ENCODE data around the gene SPPL3. TPM values are rescaled to one million over a fixed set of nuclear protein-coding genes. Genes with fewer than 3 reads are reported as not detected.
"Not testable (repeated sequence)": the region's sequence is repeated elsewhere in the genome, so short reads cannot be mapped to it uniquely, and the experiment has no call there.

Gene SPPL3
- total and polyA plus RNA-seq, 4 donors = 7.4 to 12.6 (median 8.7) TPM

GRCh38 chr12:120795441-120796178 is 108.5 kb downstream of the SPPL3 start:
- Histone ChIP-seq H3K36me3 (ENCODE audit: control insufficient read depth in 4 of 4, insufficient read depth in 3 of 4, low read depth in 1 of 4, low read length in 3 of 4) (no peaks in the 10 kb centered on the region), H3K27me3 (ENCODE audit: control insufficient read depth in 4 of 4, insufficient read depth in 4 of 4, low read length in 3 of 4) (no peaks in the 10 kb centered on the region), H3K4me3 (ENCODE audit: low read depth in 1 of 3, low read length in 3 of 3) (no peak overlapping the region), H3K27ac (ENCODE audit: low read depth in 1 of 2, low read length in 2 of 2) (no peak overlapping the region), H3K4me1 (ENCODE audit: control insufficient read depth in 4 of 4, insufficient read depth in 4 of 4, low read length in 3 of 4) (peaks cover 0 to 2% (median 0%) of the 10 kb centered on the region in 4 donors), H3K9ac (ENCODE audit: low read depth in 1 of 2, low read length in 2 of 2) (no peak overlapping the region), H3K9me3 (ENCODE audit: control insufficient read depth in 4 of 4, low read length in 3 of 4) (peaks cover 0 to 3% (median 0%) of the 10 kb centered on the region in 4 donors)
- 96% methylated on average over 4 of the region's 4 CpGs for WGBS
- TF ChIP-seq TAF1 (conservative IDR thresholded peaks at IDR 0.05) (no peak), CTCF (IDR thresholded peaks at IDR 0.05; ENCODE audit: low read depth, low read length, missing input control) (no peak), YY1 (IDR thresholded peaks at IDR 0.05) (no peak)
- DNase-seq (ENCODE audit: low spot score) = no peak

- WGBS = 98% methylated on average over 1 of the region's 1 CpG
- TF ChIP-seq YY1 (IDR thresholded peaks at IDR 0.05) = no peak
- no peak for TF ChIP-seq SP1 (IDR thresholded peaks at IDR 0.05)
- no peak for TF ChIP-seq JUND (IDR thresholded peaks at IDR 0.05)
- no peak for TF ChIP-seq ZBTB33 (IDR thresholded peaks at IDR 0.05)
- no peak for TF ChIP-seq EGR1 (IDR thresholded peaks at IDR 0.05; ENCODE audit: low read depth in 2 of 2)
- H3K27ac ChIP-seq (ENCODE audit: low read depth in 1 of 2, low read length in 2 of 2) = no peak overlapping the region
- H3K4me3 ChIP-seq (ENCODE audit: low read depth in 1 of 3, low read length in 3 of 3) = no peak overlapping the region
- no peaks in the 10 kb centered on the region for H3K27me3 ChIP-seq (ENCODE audit: control insufficient read depth in 4 of 4, insufficient read depth in 4 of 4, low read length in 3 of 4)
- DNase-seq (ENCODE audit: low spot score) = no peak
- H3K4me1 ChIP-seq (ENCODE audit: control insufficient read depth in 4 of 4, insufficient read depth in 4 of 4, low read length in 3 of 4) = no peaks in the 10 kb centered on the region
- H3K36me3 ChIP-seq (ENCODE audit: control insufficient read depth in 4 of 4, insufficient read depth in 3 of 4, low read depth in 1 of 4, low read length in 3 of 4) = peaks cover 0 to 3% (median 1%) of the 10 kb centered on the region in 4 donors
- no peak overlapping the region for H3K9ac ChIP-seq (ENCODE audit: low read depth in 1 of 2, low read length in 2 of 2)
- H3K9me3 ChIP-seq (ENCODE audit: control insufficient read depth in 4 of 4, low read length in 3 of 4) = peaks cover 0 to 3% (median 0%) of the 10 kb centered on the region in 4 donors
These were observed 110.8 kb downstream of the SPPL3 start for GRCh38 chr12:120793357-120793756.

GRCh38 chr12:120792456-120792855 is 111.7 kb downstream of the SPPL3 start:
- H3K27me3 ChIP-seq (ENCODE audit: control insufficient read depth in 4 of 4, insufficient read depth in 4 of 4, low read length in 3 of 4); H3K4me3 ChIP-seq (ENCODE audit: low read depth in 1 of 3, low read length in 3 of 3); H3K27ac ChIP-seq (ENCODE audit: low read depth in 1 of 2, low read length in 2 of 2); H3K36me3 ChIP-seq (ENCODE audit: control insufficient read depth in 4 of 4, insufficient read depth in 3 of 4, low read depth in 1 of 4, low read length in 3 of 4); H3K4me1 ChIP-seq (ENCODE audit: control insufficient read depth in 4 of 4, insufficient read depth in 4 of 4, low read length in 3 of 4); H3K9me3 ChIP-seq (ENCODE audit: control insufficient read depth in 4 of 4, low read length in 3 of 4); H3K9ac ChIP-seq (ENCODE audit: low read depth in 1 of 2, low read length in 2 of 2); DNase-seq (ENCODE audit: low spot score): not testable (repeated sequence)
- 89% methylated on average over 9 of the region's 9 CpGs for WGBS

- Histone ChIP-seq H3K36me3 (ENCODE audit: control insufficient read depth in 4 of 4, insufficient read depth in 3 of 4, low read depth in 1 of 4, low read length in 3 of 4) (peaks cover 0 to 4% (median 2%) of the 10 kb centered on the region in 4 donors), H3K4me3 (ENCODE audit: low read depth in 1 of 3, low read length in 3 of 3) (no peak overlapping the region), H3K4me1 (ENCODE audit: control insufficient read depth in 4 of 4, insufficient read depth in 4 of 4, low read length in 3 of 4) (no peaks in the 10 kb centered on the region), H3K9me3 (ENCODE audit: control insufficient read depth in 4 of 4, low read length in 3 of 4) (peaks cover 0 to 3% (median 0%) of the 10 kb centered on the region in 4 donors), H3K27ac (ENCODE audit: low read depth in 1 of 2, low read length in 2 of 2) (no peak overlapping the region), H3K9ac (ENCODE audit: low read depth in 1 of 2, low read length in 2 of 2) (no peak overlapping the region), H3K27me3 (ENCODE audit: control insufficient read depth in 4 of 4, insufficient read depth in 4 of 4, low read length in 3 of 4) (no peaks in the 10 kb centered on the region)
- 85% methylated on average over 2 of the region's 2 CpGs for WGBS
- no peak for TF ChIP-seq HNF4A (conservative IDR thresholded peaks at IDR 0.05)
- no peak for TF ChIP-seq GABPA (IDR thresholded peaks at IDR 0.05 in 1 of 2, conservative IDR thresholded peaks at IDR 0.05 in 1 of 2)
- no peak for TF ChIP-seq CTCF (IDR thresholded peaks at IDR 0.05; ENCODE audit: low read depth, low read length, missing input control)
- TF ChIP-seq YY1 (IDR thresholded peaks at IDR 0.05) = no peak
- no peak for TF ChIP-seq EGR1 (IDR thresholded peaks at IDR 0.05; ENCODE audit: low read depth in 2 of 2)
- TF ChIP-seq FOXA2 (IDR thresholded peaks at IDR 0.05) = no peak
- no peak for TF ChIP-seq ZBTB33 (IDR thresholded peaks at IDR 0.05)
- no peak for DNase-seq (ENCODE audit: low spot score)
These were observed 112.4 kb downstream of the SPPL3 start for GRCh38 chr12:120791669-120792176.

Data from liver (tissue), 9 donors.